Smooth muscle cell (in vitro differentiated cells): ENCODE results near the gene AAMP. TPM values are rescaled to one million over a fixed set of nuclear protein-coding genes. Genes with fewer than 3 reads are reported as not detected.

ENCODE experiments used
- DNase-seq: peaks from one replicate; lab custom pipeline; 2025; ENCODE audit not compliant: unreplicated experiment; lab: John Stamatoyannopoulos, UW
- H2AFZ ChIP-seq: fragments of 200-600 bp; sonication (generic); 2 replicates; pipeline ENCODE4 v1.6.0; 2016; ENCODE audit warnings: antibody characterized with exemption, low read depth, mild to moderate bottlenecking
- H3F3A ChIP-seq: fragments of 200-600 bp; sonication (generic); 2 replicates; pipeline ENCODE4 v1.6.0; 2017; ENCODE audit warnings: antibody characterized with exemption, low read depth
- H3K27ac ChIP-seq: fragments of 200-600 bp; sonication (generic); 2 replicates; pipeline ENCODE4 v1.5.1; 2016; ENCODE audit warnings: low read depth, mild to moderate bottlenecking
- H3K27me3 ChIP-seq: fragments of 200-600 bp; sonication (generic); 2 replicates; pipeline ENCODE4 v1.6.1; 2016; ENCODE audit warnings: low read depth, mild to moderate bottlenecking
- H3K36me3 ChIP-seq: fragments of 200-600 bp; sonication (generic); 2 replicates; pipeline ENCODE4 v1.5.1; 2016; ENCODE audit warnings: low read depth
- H3K4me1 ChIP-seq: fragments of 200-600 bp; sonication (generic); 2 replicates; pipeline ENCODE4 v1.5.1; 2016; ENCODE audit warnings: low read depth
- H3K4me2 ChIP-seq: fragments of 200-600 bp; sonication (generic); 2 replicates; pipeline ENCODE4 v1.6.0; 2016; ENCODE audit warnings: mild to moderate bottlenecking
- H3K4me3 ChIP-seq: fragments of 200-600 bp; sonication (generic); 2 replicates; pipeline ENCODE4 v1.5.1; 2016; ENCODE audit warnings: mild to moderate bottlenecking
- H3K79me2 ChIP-seq: fragments of 200-600 bp; sonication (generic); 2 replicates; pipeline ENCODE4 v1.6.0; 2016; ENCODE audit warnings: low read depth, mild to moderate bottlenecking
- H3K9ac ChIP-seq: fragments of 200-600 bp; sonication (generic); 2 replicates; pipeline ENCODE4 v1.6.0; 2016; ENCODE audit warnings: low read depth
- H3K9me3 ChIP-seq: fragments of 200-600 bp; sonication (generic); replicated peaks from 2 replicates; pipeline ENCODE4 v1.5.1; 2016; ENCODE audit warnings: low read depth
- H4K20me1 ChIP-seq: fragments of 200-600 bp; sonication (generic); 2 replicates; pipeline ENCODE4 v1.6.0; 2016; ENCODE audit warnings: low read depth
- CTCF ChIP-seq: fragments of 200-600 bp; sonication (generic); IDR thresholded peaks from 2 replicates; pipeline ENCODE4 v1.5.1; 2017; ENCODE audit warnings: borderline replicate concordance, mild to moderate bottlenecking, antibody characterized with exemption; ENCODE audit not compliant: insufficient read depth, poor library complexity, severe bottlenecking
- WGBS: methylation state at CpG from one replicate; pipeline ENCODE4 v1.1.7; 2016; ENCODE audit warnings: low lambda C conversion rate; 5-methylcytosine and 5-hydroxymethylcytosine counted together
- polyA plus RNA-seq: library from polyadenylated mRNA; unstranded; fragments of >200 nt; fragmentation: Nextera tagmentation; extraction: Ambion mirVana; gene quantifications from 2 replicates; pipeline ENCODE4 v1.2.1, GENCODE V29; 2016
- total RNA-seq: library from RNA; depleted of rRNA; stranded (reverse); fragments of >200 nt; gene quantifications from 2 replicates; pipeline ENCODE4 v1.2.3, GENCODE V29; 2014

Gene AAMP
- total and polyA plus RNA-seq, 2 experiments from 2014 or later: 71.5 to 95.8 TPM

GRCh38 chr2:218271487-218271797 lies 1.5 kb upstream of the AAMP start:
- Histone ChIP-seq H3K27ac (no peak overlapping the region), H3K9me3 (no peaks in the 10 kb centered on the region), H2AFZ (no peak overlapping the region), H3K4me3 (peak overlapping the region; percentile 86), H3K36me3 (no peaks in the 10 kb centered on the region), H3K4me2 (peak overlapping the region; percentile 96), H4K20me1 (peaks cover 6% of the 10 kb centered on the region), H3K27me3 (no peaks in the 10 kb centered on the region), H3K9ac (peak overlapping the region; percentile 78), H3F3A (peaks cover 6% of the 10 kb centered on the region), H3K79me2 (peaks cover 33% of the 10 kb centered on the region), H3K4me1 (peaks cover 9% of the 10 kb centered on the region)
- no peak for DNase-seq
- 69% methylated on average over 4 of the region's 4 CpGs for whole genome bisulfite sequencing
- no peak for TF ChIP-seq CTCF

GRCh38 chr2:218270721-218271486 lies 967 bp upstream of the AAMP start:
- peak overlapping the region; percentile 96 for H3K4me2 ChIP-seq
- no peak for DNase-seq
- peaks cover 6% of the 10 kb centered on the region for H3F3A ChIP-seq
- no peaks in the 10 kb centered on the region for H3K27me3 ChIP-seq
- 7% methylated on average over 23 of the region's 23 CpGs for WGBS
- no peaks in the 10 kb centered on the region for H3K36me3 ChIP-seq
- H3K4me3 ChIP-seq: peak overlapping the region; percentile 86
- no peak overlapping the region for H2AFZ ChIP-seq
- peaks cover 33% of the 10 kb centered on the region for H3K79me2 ChIP-seq
- H3K27ac ChIP-seq: no peak overlapping the region
- no peak for TF ChIP-seq CTCF
- H3K9me3 ChIP-seq: no peaks in the 10 kb centered on the region
- peak overlapping the region; percentile 78 for H3K9ac ChIP-seq
- H4K20me1 ChIP-seq: peaks cover 6% of the 10 kb centered on the region
- peaks cover 9% of the 10 kb centered on the region for H3K4me1 ChIP-seq

- no peak for TF ChIP-seq CTCF
- Histone ChIP-seq H2AFZ (no peak overlapping the region), H3F3A (no peaks in the 10 kb centered on the region), H3K9ac (no peak overlapping the region), H3K4me1 (peaks cover 6% of the 10 kb centered on the region), H3K36me3 (no peaks in the 10 kb centered on the region), H3K27me3 (no peaks in the 10 kb centered on the region), H3K4me2 (no peak overlapping the region), H3K27ac (no peak overlapping the region), H3K4me3 (no peak overlapping the region), H3K79me2 (peaks cover 33% of the 10 kb centered on the region), H4K20me1 (peaks cover 6% of the 10 kb centered on the region), H3K9me3 (no peaks in the 10 kb centered on the region)
- DNase-seq: no peak
- 97% methylated on average over 6 of the region's 6 CpGs for WGBS
These were observed 2.7 kb downstream of the AAMP start for GRCh38 chr2:218267259-218267658.
